Mesendoderm (in vitro differentiated cells): ENCODE measurements around the gene PPP6R3.

Source experiments
- DNase-seq: peaks from one replicate; pipeline ENCODE4 v3.0.0; 2013
- H2AK5ac ChIP-seq: 2 replicates; pipeline ENCODE4 v1.6.1; 2013; ENCODE audit warnings: low read length, inconsistent platforms
- H2BK120ac ChIP-seq: 2 replicates; pipeline ENCODE4 v1.6.1; 2013; ENCODE audit warnings: low read depth, mild to moderate bottlenecking, low read length, moderate library complexity, mixed read lengths
- H2BK15ac ChIP-seq: replicated peaks from 2 replicates; pipeline ENCODE4 v1.6.1; 2013; ENCODE audit warnings: low read depth, mild to moderate bottlenecking, moderate library complexity
- H2BK5ac ChIP-seq: 2 replicates; pipeline ENCODE4 v1.6.1; 2013; ENCODE audit warnings: low read length, inconsistent platforms
- H3K18ac ChIP-seq: 2 replicates; pipeline ENCODE4 v1.6.1; 2013; ENCODE audit warnings: mild to moderate bottlenecking, low read length, mixed read lengths
- H3K23ac ChIP-seq: one replicate; pipeline ENCODE4 v1.6.1; 2013; ENCODE audit warnings: low read length
- H3K27ac ChIP-seq: 2 replicates; pipeline ENCODE4 v1.5.1; 2013; ENCODE audit warnings: low read depth, mild to moderate bottlenecking, inconsistent platforms, low read length, moderate library complexity
- H3K27me3 ChIP-seq: 2 replicates; pipeline ENCODE4 v1.6.1; 2013; ENCODE audit warnings: low read length, control low read depth, mild to moderate bottlenecking, inconsistent platforms; ENCODE audit not compliant: insufficient read depth, poor library complexity
- H3K36me3 ChIP-seq: 2 replicates; pipeline ENCODE4 v1.6.1; 2013; ENCODE audit warnings: low read length, inconsistent platforms; ENCODE audit not compliant: control insufficient read depth, insufficient read depth
- H3K4ac ChIP-seq: one replicate; pipeline ENCODE4 v1.6.1; 2013; ENCODE audit warnings: low read depth, mild to moderate bottlenecking, low read length, moderate library complexity
- H3K4me1 ChIP-seq: 2 replicates; pipeline ENCODE4 v1.6.1; 2013; ENCODE audit warnings: low read depth, low read length, inconsistent platforms; ENCODE audit not compliant: control insufficient read depth
- H3K4me2 ChIP-seq: 2 replicates; pipeline ENCODE4 v1.6.1; 2013; ENCODE audit warnings: low read length
- H3K4me3 ChIP-seq: 2 replicates; pipeline ENCODE4 v1.5.1; 2013; ENCODE audit warnings: mild to moderate bottlenecking, low read length
- H3K56ac ChIP-seq: one replicate; pipeline ENCODE4 v1.6.1; 2013; ENCODE audit warnings: low read length
- H3K79me1 ChIP-seq: 2 replicates; pipeline ENCODE4 v1.6.1; 2013; ENCODE audit warnings: low read length, inconsistent platforms
- H3K79me2 ChIP-seq: 2 replicates; pipeline ENCODE4 v1.6.1; 2013; ENCODE audit warnings: mild to moderate bottlenecking, low read length; ENCODE audit not compliant: control insufficient read depth, insufficient read depth
- H3K9ac ChIP-seq: 2 replicates; pipeline ENCODE4 v1.6.1; 2013; ENCODE audit warnings: low read length, inconsistent platforms
- H4K5ac ChIP-seq: one replicate; pipeline ENCODE4 v1.6.1; 2013; ENCODE audit warnings: low read length
- H4K8ac ChIP-seq: one replicate; pipeline ENCODE4 v1.6.1; 2013; ENCODE audit warnings: low read depth, mild to moderate bottlenecking, control low read depth, low read length, moderate library complexity
- WGBS: extraction: QIAGEN DNeasy Blood & Tissue Kit; methylation state at CpG from one replicate; pipeline ENCODE4 v1.1.7; 2013; ENCODE audit warnings: low lambda C conversion rate, missing lambda C conversion rate; ENCODE audit not compliant: insufficient coverage; ENCODE audit errors: extremely low coverage; 5-methylcytosine and 5-hydroxymethylcytosine counted together

The PPP6R3 gene

GRCh38 chr11:68583041-68583446 is 122.5 kb downstream of the PPP6R3 start:
- no peak overlapping the region for H3K4ac ChIP-seq
- no peak overlapping the region for H3K9ac ChIP-seq
- no peak overlapping the region for H3K27ac ChIP-seq
- no peak overlapping the region for H3K4me2 ChIP-seq
- no peak overlapping the region for H3K56ac ChIP-seq
- H4K5ac ChIP-seq, result no peak overlapping the region
- no peak overlapping the region for H2AK5ac ChIP-seq
- H4K8ac ChIP-seq, result no peak overlapping the region
- H3K23ac ChIP-seq, result no peak overlapping the region
- H2BK5ac ChIP-seq, result no peak overlapping the region
- H3K4me3 ChIP-seq, result no peak overlapping the region
- WGBS, result no CpG with 5 or more reads among the region's 2 CpGs
- H3K79me1 ChIP-seq, result peaks cover 17% of the 10 kb centered on the region
- H3K36me3 ChIP-seq, result peaks cover 4% of the 10 kb centered on the region
- H3K27me3 ChIP-seq, result no peaks in the 10 kb centered on the region
- H2BK120ac ChIP-seq, result no peak overlapping the region
- H2BK15ac ChIP-seq, result no peak overlapping the region
- H3K79me2 ChIP-seq, result no peaks in the 10 kb centered on the region
- H3K18ac ChIP-seq, result no peak overlapping the region
- H3K4me1 ChIP-seq, result no peaks in the 10 kb centered on the region
- DNase-seq, result peak; percentile 11

- DNase-seq, result peak; percentile 86
- peaks cover 4% of the 10 kb centered on the region for H3K36me3 ChIP-seq
Measured at GRCh38 chr11:68584097-68584496, 123.5 kb downstream of the PPP6R3 start.

GRCh38 chr11:68584991-68585524 is 124.5 kb downstream of the PPP6R3 start:
- Histone ChIP-seq H3K4me3 (no peak overlapping the region), H4K8ac (no peak overlapping the region), H3K79me1 (peaks cover 13% of the 10 kb centered on the region), H2BK120ac (no peak overlapping the region), H3K27ac (no peak overlapping the region), H2BK15ac (no peak overlapping the region), H3K27me3 (no peaks in the 10 kb centered on the region), H3K18ac (no peak overlapping the region), H3K4me2 (no peak overlapping the region), H2BK5ac (no peak overlapping the region), H3K4ac (no peak overlapping the region), H4K5ac (no peak overlapping the region), H3K36me3 (peaks cover 4% of the 10 kb centered on the region), H2AK5ac (no peak overlapping the region), H3K79me2 (no peaks in the 10 kb centered on the region), H3K4me1 (no peaks in the 10 kb centered on the region), H3K9ac (no peak overlapping the region), H3K56ac (no peak overlapping the region), H3K23ac (no peak overlapping the region)
- no CpG with 5 or more reads among the region's 6 CpGs for WGBS
- peak; percentile 50 for DNase-seq

More at GRCh38 chr11:68584097-68584496, 123.5 kb downstream of the PPP6R3 start:
- Histone ChIP-seq H3K27me3 (no peaks in the 10 kb centered on the region), H3K27ac (no peak overlapping the region), H3K9ac (no peak overlapping the region), H3K4ac (no peak overlapping the region), H2BK15ac (no peak overlapping the region), H3K23ac (no peak overlapping the region), H4K8ac (no peak overlapping the region), H3K79me1 (peaks cover 17% of the 10 kb centered on the region), H3K18ac (no peak overlapping the region), H3K4me2 (no peak overlapping the region), H2BK5ac (no peak overlapping the region), H2AK5ac (no peak overlapping the region), H3K4me3 (no peak overlapping the region), H3K56ac (no peak overlapping the region), H3K79me2 (no peaks in the 10 kb centered on the region), H3K4me1 (no peaks in the 10 kb centered on the region), H4K5ac (no peak overlapping the region), H2BK120ac (no peak overlapping the region)
- no CpG with 5 or more reads among the region's 6 CpGs for WGBS

DNA sequence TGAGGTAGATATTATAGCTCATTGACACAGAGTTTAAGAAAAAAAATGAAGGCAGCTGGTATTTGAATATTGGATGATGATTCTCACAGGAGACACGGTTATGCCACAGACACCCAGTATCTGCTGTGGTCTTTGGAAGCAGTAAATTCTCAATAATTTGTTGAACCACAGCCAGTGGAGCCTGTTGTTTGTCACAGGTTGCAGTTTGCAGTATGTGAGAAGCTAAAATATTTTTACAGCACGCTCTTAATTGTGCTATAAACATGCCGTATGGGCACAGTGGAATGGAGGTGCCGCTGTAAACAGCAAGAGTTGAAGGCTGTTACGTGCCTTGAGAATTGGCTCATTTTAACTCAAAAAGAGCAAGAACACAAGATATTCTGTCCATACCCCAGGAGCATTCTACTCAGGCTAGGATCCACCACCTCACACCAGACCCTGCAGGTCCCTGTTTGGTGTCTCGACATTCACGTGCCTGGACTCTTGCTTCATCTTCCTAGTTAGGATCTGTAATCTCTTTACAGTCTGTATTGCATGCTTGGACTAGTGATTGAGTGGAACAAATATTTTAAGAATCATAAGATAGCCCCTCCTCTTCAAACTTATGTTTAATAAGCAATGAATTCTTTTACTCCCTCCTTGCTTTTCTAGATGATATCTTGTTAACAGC is 129.1 kb downstream of the PPP6R3 start:
- H3K4ac ChIP-seq, result no peak overlapping the region
- H2BK5ac ChIP-seq, result no peak overlapping the region
- H3K36me3 ChIP-seq, result peaks cover 7% of the 10 kb centered on the region
- H3K4me3 ChIP-seq, result no peak overlapping the region
- no peak overlapping the region for H2BK15ac ChIP-seq
- H4K5ac ChIP-seq, result no peak overlapping the region
- no peaks in the 10 kb centered on the region for H3K27me3 ChIP-seq
- H3K9ac ChIP-seq, result no peak overlapping the region
- H3K4me1 ChIP-seq, result no peaks in the 10 kb centered on the region
- no peak overlapping the region for H2AK5ac ChIP-seq
- no peak overlapping the region for H2BK120ac ChIP-seq
- no peak overlapping the region for H3K27ac ChIP-seq
- H3K56ac ChIP-seq, result no peak overlapping the region
- H3K18ac ChIP-seq, result no peak overlapping the region
- no peak overlapping the region for H3K23ac ChIP-seq
- no peak for DNase-seq
- H4K8ac ChIP-seq, result no peak overlapping the region
- H3K79me2 ChIP-seq, result no peaks in the 10 kb centered on the region
- H3K79me1 ChIP-seq, result peaks cover 6% of the 10 kb centered on the region
- H3K4me2 ChIP-seq, result no peak overlapping the region
- no CpG with 5 or more reads among the region's 7 CpGs for WGBS

- Histone ChIP-seq H4K5ac (no peak overlapping the region), H3K9ac (no peak overlapping the region), H3K4me3 (no peak overlapping the region), H3K23ac (no peak overlapping the region), H3K18ac (no peak overlapping the region), H3K36me3 (peaks cover 15% of the 10 kb centered on the region), H4K8ac (no peak overlapping the region), H3K4ac (no peak overlapping the region), H2BK15ac (no peak overlapping the region), H3K27me3 (no peaks in the 10 kb centered on the region), H3K4me2 (no peak overlapping the region), H3K4me1 (no peaks in the 10 kb centered on the region), H2BK5ac (no peak overlapping the region), H2AK5ac (no peak overlapping the region), H3K56ac (no peak overlapping the region), H3K79me1 (peaks cover 8% of the 10 kb centered on the region), H2BK120ac (no peak overlapping the region), H3K79me2 (no peaks in the 10 kb centered on the region), H3K27ac (no peak overlapping the region)
- no peak for DNase-seq
- WGBS, result no CpG with 5 or more reads among the region's 5 CpGs
Measured at GRCh38 chr11:68591719-68592118, 131.2 kb downstream of the PPP6R3 start.

DNA sequence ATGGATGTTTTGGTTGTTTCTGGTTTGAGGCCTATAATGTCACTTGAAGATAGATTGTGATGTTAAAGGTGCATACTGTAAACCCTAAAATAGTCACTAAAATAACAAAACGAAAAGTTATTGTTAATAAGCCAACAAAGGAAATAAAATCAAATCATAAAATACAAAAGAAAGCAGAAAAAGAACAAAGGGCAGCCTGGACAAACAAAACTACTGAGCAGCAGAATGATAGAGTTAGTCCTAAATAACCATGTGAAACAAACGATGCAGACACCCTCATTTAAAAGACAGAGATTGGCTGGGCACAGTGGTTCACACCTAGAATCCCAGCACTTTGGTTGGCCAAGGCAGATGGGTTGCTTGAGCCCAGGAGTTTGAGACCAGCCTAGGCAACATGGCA is 132.9 kb downstream of the PPP6R3 start:
- no peaks in the 10 kb centered on the region for H3K4me1 ChIP-seq
- DNase-seq, result no peak

More for the DNA sequence above, 132.9 kb downstream of the PPP6R3 start:
- H3K18ac ChIP-seq, result no peak overlapping the region
- H2BK5ac ChIP-seq, result no peak overlapping the region
- H2BK120ac ChIP-seq, result no peak overlapping the region
- WGBS, result no CpG with 5 or more reads among the region's 2 CpGs
- no peak overlapping the region for H2BK15ac ChIP-seq
- H3K79me1 ChIP-seq, result peaks cover 7% of the 10 kb centered on the region
- no peak overlapping the region for H3K23ac ChIP-seq
- no peak overlapping the region for H3K4me2 ChIP-seq
- no peak overlapping the region for H3K4me3 ChIP-seq
- H3K79me2 ChIP-seq, result no peaks in the 10 kb centered on the region
- no peak overlapping the region for H3K9ac ChIP-seq
- no peak overlapping the region for H2AK5ac ChIP-seq
- H3K27ac ChIP-seq, result no peak overlapping the region
- H4K5ac ChIP-seq, result no peak overlapping the region
- H4K8ac ChIP-seq, result no peak overlapping the region
- peaks cover 22% of the 10 kb centered on the region for H3K36me3 ChIP-seq
- H3K4ac ChIP-seq, result no peak overlapping the region
- no peaks in the 10 kb centered on the region for H3K27me3 ChIP-seq
- H3K56ac ChIP-seq, result no peak overlapping the region
